Putamen (tissue), 1 donor: ENCODE results near the gene TAF5L.

Experiments
- DNase-seq: peaks from one replicate; pipeline ENCODE4 v3.0.0-alpha.2; 2016; ENCODE audit warnings: low spot score

TAF5L gene

DNA sequence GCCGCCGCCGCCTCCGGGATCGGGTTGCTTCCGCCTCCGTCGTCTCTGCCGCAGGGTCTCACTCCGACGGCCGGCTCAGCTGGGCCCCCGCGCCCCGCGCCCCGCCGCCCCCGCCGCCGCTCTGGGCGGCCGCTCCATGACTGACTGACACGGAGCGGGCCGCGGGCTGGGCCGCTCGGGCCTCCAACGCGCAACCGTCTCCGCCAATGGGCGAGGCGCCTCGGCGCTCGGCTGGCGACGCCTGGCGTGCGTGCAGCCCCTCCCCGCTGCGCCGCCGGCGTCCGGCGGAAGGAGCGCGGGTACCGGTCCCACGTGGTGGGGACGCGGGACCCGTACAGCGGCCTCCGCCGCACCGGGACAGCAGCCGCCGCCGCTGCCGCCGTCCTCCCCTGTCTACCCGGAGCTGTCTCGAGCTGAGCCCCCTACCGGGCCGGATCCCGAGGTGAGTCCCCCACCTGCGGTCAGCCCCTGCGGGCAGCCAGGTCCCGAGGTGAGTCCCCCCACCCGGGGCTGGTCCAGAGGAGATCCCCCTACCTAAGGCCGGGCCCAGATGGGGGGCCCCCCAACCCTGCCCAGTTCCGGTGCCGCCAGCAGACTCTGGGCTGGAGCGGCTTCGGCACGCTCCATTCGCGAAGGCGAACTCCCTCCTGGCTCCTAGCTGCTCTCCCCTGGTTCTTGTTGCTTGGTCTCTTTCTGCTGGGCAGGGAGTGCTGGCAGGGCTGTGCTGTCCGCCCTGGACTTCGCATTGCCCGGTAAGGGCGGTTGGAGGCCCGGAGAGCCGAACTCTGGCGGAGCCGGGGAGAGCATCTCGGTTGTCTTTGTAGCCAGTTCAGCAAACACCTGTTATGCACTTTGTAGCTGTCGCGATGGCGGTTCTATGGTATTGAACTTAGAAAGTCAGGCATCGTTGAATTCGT is at the start of gene TAF5L, which contains the start of gene URB2:
TSS of gene TAF5L (minus strand) at position 208 of the 917 bp plus-strand sequence. CDS start 11,640 bp downstream, outside the sequence.
TSS of gene URB2 (plus strand) at position 333 of the 917 bp plus-strand sequence. CDS start 1,387 bp downstream, outside the sequence.
- peak; percentile 94 for DNase-seq

DNA sequence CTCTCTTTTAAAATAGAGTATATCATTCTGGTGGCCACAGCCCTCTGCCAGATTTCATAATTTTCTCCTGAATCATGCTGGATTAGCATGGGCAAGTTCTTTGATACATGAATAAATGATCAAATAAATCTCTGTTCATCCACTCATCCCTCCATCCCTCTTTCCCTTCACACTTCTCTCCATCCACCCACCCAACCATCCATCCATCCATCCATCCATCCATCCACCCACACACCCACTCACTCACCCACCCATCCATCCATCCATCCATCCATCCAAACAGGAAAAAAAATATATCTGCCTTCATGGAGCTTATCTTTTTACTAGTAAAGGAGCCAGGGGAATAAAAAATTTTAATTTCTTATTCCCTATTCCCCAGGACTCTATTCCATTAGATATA is 49.5 kb upstream of the TAF5L start:
- no peak for DNase-seq

DNA sequence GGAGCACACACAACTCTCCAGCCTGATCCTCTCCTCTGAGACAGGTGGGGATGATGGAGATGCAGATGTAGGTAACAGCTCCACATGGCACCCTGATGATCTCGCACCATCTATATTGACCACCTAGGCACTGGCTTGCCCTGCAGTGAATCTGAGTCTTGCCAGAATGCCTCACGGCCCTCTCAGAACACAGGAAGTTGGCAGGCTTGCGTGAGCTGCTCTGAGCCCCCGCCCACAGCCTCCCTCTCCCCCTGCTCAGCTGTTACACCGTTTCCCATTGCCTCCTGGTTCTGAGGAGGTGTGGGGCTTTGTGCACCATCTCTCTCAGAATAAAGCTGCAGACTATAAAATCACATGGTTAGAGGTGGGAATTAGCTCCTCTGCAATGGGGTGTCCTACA is 48.1 kb upstream of the TAF5L start:
- DNase-seq: no peak

DNA sequence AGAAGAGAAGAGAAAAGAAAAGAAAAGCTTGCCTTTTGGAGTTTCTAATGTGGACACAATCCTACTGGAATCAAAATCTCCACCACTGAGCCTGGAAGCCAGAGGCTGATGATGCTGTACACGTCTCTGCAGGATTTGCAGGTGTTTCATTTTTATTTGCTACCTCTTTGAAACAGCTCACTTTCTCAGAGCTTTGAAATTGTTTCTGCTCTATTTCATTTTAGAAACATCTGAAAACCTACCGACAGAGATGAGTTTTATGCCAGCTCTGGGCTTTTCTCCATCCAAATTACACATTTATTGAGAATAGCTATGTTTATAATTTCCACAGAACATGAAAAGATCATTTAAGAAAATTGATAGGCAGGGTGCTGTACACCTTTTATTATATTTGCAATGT is 46.3 kb upstream of the TAF5L start:
- DNase-seq: no peak

DNA sequence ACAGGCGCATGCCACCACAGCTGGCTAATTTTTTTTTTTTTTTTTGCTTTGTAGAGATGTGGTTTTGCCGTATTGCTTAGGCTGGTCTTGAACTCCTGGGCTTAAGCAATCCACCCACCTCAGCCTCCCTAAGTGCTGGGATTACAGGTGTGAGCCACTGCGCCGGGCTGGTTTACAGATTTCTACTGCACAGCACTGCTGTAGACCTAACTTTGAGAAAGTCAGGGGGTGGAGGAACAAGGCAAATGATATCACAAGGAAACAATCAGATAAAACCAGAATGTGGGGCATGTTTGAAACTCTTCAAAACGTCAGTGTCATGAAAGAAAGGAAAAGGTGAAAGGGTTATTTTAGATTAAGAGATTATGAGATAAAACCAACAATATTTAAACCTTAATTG is 45.4 kb upstream of the TAF5L start:
- no peak for DNase-seq

DNA sequence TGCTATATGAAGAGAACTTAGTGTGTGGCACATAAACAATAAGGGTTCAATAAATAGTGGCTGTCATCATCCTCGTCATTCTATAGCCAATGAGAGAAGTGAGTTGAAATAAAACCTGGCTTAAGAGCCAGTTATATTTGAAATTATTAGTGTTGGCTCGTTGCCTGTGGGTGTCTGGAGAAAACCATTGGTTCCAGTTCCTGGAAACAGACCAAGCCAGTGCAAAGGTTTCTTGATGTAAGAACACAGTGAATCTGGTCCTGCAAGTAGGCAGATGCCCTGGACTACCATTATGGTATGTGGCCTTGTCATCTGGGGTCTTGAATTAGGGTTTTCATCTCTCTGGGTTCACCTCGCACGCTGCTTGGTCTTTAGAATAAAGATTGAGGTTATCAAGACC is 43.4 kb upstream of the TAF5L start:
- DNase-seq: no peak

DNA sequence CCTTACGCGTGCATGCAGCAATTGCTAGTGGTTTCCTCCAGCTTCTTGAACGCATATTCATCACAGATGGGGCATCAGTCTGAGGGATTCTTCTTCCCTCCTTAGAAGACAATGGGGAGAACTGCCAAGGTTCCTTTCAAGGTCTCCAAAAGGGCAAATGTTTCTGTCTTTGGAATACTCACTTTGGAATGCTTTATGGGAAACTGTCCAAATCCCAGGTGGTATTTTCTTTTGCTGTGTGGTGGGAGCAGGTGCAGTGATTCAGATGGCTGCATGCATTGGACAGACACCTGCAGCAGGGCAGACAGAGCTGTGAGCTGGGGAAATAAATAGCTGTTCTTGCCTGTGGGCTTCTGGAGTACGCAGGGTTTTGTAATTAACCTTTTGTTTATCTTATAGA is 40.7 kb upstream of the TAF5L start:
- DNase-seq: no peak

DNA sequence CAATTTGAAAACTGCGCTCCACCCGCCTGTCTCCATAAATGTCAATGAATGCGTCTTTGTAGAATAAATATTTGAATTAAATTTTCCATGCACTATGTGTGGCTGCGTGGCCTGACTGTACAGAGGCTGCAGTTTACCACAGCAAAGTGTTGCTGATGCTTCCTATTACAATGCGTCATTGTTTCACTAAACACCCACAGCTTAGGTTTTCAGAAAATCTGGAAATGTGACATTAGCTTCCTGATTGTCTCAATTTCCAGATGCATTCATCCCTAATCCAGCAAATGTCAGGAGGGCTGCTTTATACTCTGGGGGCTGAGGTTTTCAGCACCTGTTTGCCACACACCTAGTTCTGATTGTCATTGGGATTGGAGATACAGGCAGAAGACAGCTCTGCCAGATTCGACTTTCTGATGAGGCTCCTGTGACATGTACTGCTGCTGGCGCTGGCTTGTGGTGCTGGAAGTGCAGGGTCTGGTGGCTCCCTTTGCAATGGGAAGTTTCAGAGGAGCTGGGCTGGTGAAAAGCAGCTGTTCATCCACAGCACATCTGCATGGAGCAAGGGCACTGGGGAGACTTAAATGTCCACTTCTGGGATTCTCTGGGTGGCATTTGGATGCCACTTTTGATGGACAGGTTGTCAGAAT is 40.1 kb upstream of the TAF5L start:
- peak; percentile 34 for DNase-seq

DNA sequence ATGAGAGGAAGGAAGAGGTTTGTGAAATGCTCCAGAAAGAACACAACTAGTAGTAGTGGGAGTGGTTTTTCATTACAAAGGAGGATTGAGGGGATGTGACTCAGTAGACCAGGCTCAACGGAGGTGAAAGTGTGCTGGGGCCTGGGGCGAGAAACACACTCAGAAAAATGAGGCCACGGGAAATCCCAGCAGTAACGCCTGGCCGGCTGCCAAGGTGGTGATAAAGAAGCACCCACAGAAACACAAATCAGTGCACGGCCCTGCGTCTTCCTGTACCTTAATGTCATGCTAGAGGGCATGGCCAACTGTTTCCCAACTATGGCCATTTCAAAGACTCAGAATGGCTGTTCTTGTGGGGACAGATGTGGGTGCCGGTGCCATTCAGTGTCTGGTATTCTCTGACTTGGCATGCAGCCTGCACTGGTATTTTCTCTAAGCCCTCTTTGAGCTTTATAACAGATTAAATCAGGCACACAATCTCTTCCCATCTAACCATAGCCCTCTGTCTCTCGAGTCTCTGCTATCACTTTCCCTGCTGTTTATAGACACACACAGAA is 38.3 kb upstream of the TAF5L start:
- peak; percentile 52 for DNase-seq

DNA sequence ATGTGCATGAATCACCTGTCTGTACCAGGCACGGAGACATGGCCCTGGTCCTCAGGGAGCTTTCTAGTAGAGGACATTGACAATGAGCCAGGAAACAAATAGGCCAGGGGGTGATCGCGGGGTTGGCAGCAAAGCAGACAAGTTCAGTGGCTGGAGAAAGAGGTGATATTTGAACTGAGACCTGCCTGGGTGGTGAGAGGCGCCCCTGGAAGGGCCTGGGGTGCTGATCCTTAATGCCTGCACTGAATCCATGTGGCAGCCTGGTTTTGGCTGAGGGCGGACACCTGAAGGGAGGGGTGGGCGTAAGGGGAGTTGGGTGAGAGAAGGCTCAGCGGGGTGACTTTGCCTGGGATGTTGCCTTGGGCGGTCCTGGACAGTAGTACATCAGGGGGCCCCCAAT is 36.0 kb upstream of the TAF5L start:
- no peak for DNase-seq

DNA sequence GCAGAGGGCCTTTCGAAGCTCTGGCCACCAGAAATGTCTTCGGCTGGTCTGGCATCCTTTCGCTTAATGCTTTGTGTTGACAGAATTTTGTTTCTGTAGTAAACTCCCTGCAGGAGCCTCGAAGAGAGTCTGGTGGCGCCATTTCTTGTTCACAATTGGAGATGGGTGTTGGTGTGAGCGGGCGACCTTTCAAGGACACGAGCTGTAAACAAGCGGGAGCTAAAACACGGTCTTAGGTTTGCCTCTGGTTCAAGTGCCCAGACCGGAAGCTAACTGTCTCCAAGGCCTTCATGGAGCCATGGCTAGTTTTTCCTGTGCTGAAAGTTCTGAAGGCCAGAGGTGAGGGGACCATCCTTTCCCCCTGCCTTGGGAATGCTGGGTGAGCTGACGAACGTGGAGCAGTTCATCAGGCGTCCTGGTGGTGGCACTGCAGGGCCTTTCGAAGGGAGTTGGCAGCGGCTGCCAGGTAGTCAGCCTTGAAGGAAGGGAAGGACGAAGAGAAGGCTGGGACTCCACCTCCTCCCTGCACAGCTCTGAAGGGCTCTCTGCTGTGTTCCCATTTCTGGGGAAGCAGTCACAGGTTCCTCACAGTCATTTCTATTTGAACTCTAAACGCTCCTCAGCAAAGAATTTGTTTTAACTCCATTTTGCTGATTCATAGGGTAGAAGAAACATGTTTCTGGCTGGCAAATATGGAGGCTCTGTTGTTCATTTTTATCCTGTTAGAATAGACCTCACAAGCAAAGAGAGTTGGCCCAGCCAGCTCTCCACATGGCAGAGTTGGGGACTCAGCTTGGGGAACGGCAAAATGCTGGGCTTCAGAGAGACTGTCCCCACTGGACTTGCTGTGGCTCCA is 35.3 kb upstream of the TAF5L start:
- peak; percentile 78 for DNase-seq

DNA sequence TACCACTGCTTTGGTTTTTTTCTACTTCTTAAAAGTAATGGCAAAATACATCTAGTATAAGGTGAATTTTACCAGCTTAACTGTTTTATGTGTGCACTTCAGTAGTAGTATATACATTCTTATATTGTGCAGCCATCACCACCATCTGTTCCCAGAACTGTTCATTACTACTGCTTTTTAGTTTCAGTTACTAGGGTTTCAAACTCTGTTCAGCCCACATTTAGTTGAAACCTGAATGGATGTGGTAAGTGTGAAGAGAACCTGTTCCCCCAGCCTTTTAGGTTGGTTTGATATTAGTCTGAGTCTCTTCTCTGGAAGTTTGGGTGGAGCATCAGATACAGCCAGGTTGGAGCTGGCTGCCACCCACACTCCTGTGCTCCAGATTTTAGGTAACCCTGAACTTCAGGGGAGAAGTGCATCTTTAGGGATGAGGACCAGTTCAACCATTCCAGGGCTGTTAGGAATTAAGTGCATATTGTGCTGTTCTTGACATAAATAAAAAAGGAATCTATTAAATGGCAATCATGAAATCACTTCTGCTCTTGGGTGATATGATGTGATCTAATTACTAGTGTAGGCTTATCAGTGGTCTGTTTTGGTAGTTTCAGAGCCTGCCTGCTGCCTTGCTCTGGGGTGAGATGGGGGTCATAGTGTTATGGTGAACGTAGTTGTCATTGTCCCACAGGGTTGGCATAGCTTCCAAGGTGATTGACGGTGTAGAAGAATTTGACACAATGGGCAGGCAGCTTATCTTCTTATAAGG is 32.3 kb upstream of the TAF5L start:
- no peak for DNase-seq

DNA sequence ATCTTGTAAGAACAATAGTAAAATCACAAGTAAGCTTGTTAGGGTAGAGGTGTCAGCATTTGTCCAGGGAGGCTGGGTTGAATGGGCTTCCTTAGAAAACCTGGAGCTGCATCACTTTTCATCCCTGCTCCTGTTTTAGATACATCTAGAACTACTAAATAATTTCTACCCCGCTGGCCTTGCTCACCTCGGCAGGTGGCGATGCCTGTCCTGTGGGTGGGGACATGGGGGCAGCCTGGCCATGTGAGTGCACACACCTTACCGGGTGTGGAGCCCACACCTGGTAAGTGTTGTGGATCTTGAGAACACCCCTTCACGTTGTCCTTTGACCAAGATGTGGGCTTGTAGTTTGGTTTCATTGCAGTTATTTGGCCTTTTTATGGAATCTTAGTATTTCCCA is 29.9 kb upstream of the TAF5L start:
- DNase-seq: no peak

DNA sequence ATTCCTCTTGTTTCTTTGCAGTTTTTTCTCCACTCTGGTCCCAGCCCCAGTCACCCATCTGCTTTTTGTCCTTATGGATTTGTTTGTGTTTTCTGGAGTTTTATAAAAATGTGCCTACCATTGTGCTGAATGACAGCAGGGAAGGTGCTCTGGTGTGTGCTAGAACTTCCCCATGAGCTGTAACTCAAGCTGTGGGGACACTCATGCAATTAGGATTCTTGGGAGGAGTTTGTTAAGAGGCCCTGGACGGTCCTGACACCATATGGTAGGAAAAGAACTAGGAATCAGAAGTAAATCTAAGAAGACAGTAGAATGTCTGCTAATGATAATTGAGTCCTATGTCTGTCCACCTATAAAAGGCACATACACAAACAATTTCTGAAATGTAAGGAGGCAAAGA is 27.5 kb upstream of the TAF5L start:
- no peak for DNase-seq

DNA sequence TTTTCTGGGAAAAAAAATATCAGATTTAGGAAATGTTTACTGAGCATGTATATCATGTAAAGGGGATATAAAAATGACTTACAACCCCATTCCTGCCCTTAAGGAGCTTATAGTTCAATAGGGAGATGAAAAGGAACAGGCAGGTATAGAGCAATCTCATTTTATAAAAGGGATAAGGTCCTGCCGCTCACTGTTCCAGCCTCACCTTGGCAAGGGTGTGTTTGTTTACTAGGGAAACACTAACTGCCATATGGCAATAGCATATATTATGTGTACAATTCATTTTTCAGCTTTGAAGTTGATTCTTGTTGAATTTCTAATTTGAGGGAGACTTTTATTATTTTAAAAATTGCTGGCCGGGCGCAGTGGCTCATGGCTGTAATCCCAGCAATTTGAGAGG is 25.6 kb upstream of the TAF5L start:
- DNase-seq: no peak

DNA sequence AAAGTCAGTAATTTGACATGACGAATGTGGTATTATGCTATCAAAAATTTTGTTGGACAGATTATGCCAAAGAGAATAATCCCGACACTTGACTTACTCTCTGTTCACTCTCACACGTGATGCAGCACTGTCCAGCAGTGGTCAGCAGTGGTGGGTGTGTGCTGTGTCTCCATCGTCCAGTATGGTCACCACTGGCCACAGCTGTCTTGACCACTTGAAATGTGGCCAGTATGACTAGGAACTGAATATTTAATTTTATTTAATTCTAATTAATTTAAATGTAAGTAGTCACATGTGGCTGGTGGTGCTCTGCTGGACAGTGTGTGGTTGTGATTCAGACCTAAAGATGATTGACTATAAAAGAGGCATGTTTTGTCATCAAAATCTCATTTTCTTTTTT is 24.1 kb upstream of the TAF5L start:
- no peak for DNase-seq

DNA sequence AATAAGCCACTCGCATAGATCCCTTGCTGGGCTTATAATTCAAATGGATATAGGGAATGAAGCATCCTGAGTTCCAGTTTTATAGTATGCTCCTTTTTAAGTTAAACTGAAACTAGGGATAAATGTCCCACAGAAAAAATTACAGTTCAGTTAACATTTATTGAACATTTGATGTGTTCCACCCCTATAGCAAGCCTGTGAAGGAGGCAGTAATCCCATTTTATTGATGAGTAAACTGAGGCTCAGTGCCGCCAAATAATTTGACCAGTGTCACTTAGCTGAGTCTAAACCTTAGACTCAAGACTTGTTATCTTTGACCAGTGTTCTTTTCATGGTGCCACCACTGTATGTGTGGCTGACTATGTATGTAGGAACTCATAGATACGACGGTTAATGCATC is 22.5 kb upstream of the TAF5L start:
- DNase-seq: no peak

DNA sequence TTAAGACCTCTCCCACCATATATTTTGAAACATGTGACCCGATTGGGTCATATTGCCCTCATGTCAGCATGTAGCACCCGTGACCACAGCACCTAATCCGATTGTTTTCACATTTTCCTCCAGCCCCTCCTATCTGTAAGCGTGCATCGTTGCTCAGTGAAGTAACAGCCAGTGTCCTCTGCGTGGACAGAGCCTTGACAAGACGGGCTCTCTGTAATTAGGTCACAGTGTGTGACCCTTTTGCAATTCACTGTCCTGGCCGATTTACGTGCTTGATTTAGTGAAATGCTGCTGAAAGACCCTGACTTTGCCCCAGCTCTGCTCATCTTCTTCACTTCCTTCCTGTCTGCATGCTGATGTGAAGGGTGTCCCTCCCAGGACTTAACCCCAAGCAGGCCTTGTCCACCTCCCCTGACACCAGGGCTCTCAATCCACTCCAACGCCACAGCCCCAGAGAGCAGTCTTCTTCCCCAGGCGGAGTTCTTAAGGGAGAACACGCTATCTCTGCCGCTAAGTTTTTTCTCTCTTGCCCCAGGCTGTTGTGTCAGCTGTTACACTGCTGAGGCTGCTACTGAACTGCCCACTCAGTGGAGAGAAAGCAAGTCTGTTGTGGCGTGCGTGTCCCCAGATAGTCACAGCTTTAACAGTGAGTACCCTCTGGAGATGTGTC is 19.5 kb upstream of the TAF5L start:
- DNase-seq: no peak

DNA sequence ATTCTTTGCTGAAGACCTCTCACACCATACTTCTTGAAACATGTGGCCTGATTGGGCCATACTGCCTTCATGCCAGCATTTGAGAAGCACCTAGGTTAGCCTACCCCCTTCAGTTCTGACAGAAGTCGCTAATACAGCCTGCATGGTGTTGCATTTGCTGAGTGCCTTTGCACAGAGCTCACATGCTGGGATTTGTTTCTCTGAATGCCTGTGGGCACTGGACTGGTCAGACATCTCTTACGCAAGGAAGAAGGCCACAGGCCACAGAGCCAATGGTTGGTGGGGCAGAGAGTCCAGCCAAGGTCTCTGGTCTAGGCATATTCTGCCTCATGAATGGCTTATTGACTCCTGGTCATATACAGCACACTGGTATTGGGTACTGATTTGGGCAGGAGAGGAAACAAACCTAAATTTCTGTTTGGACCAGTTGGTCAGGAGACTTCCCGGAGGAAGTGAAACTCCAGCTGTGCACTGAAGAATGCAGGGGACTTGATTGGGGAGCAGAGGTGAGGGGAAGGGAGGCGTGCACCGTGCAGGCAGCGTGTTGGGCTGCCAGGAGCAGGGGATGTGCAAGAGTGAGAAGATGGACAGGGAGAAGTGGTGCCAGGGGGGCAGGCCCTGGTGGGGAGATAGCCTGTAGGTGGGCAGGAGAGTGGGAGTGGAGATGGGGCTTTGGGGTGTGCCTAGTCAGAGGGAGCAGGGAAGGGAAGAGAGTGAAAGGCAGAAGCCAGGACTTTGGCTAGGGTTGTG is 18.2 kb upstream of the TAF5L start:
- DNase-seq: no peak

DNA sequence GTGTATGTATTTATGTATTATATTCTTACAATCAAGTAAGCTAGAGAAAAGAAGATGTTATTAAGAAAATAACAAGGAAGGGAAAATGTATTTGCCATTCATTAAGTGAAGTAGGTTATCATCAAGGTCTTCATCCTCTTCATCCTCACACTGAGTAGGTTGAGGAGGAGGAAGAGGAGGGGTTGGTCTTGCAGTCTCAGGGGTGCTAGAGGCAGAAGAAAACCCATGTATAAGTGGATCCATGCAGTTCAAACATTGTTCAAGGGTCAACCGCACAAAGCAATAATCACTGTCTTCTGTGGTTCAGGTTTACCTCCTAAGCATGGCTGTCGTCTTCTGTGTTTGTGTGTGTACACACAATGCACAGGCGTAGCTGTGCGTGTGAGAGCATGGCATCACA is 17.0 kb upstream of the TAF5L start:
- DNase-seq: no peak
